AML-193 (cell line): ENCODE results near the gene CCDC90B.
"Not testable (repeated sequence)": the region's sequence is repeated elsewhere in the genome, so short reads cannot be mapped to it uniquely, and the experiment has no call there.

Source experiments
- DNase-seq, 2 experiments: peaks; one replicate each; lab custom pipeline; 2025; lab: John Stamatoyannopoulos, UW

The CCDC90B gene

GRCh38 chr11:83287631-83288030, 1.5 kb upstream of the CCDC90B start:
- DNase-seq: no peak

- no peak for DNase-seq
Measured at GRCh38 chr11:83285151-83285770, 906 bp downstream of the CCDC90B start.

GRCh38 chr11:83284501-83285150, 1.5 kb downstream of the CCDC90B start:
- no peak for DNase-seq

GRCh38 chr11:83282084-83282716, 4.0 kb downstream of the CCDC90B start:
- DNase-seq: no peak

- no peak for DNase-seq
Measured at GRCh38 chr11:83280256-83280655, 5.9 kb downstream of the CCDC90B start.

GRCh38 chr11:83278351-83278750, 7.8 kb downstream of the CCDC90B start:
- no peak for DNase-seq

- DNase-seq: no peak
Measured at GRCh38 chr11:83275888-83276641, 10.1 kb downstream of the CCDC90B start.

- no peak for DNase-seq
Measured at GRCh38 chr11:83272627-83273026, 13.5 kb downstream of the CCDC90B start.

GRCh38 chr11:83271734-83272133, 14.4 kb downstream of the CCDC90B start:
- DNase-seq: not testable (repeated sequence)

GRCh38 chr11:83269080-83269479, 17.1 kb downstream of the CCDC90B start:
- DNase-seq: not testable (repeated sequence)

- DNase-seq: no peak
Measured at GRCh38 chr11:83265331-83265730, 20.8 kb downstream of the CCDC90B start.

- no peak for DNase-seq
Measured at GRCh38 chr11:83259559-83259958, 26.6 kb downstream of the CCDC90B start.

- no peak for DNase-seq
Measured at GRCh38 chr11:83257761-83258168, 28.4 kb downstream of the CCDC90B start.

GRCh38 chr11:83256602-83257340, 29.4 kb downstream of the CCDC90B start:
- no peak for DNase-seq

GRCh38 chr11:83255366-83255765, 30.8 kb downstream of the CCDC90B start:
- no peak for DNase-seq

GRCh38 chr11:83252941-83253340, 33.2 kb downstream of the CCDC90B start:
- DNase-seq: no peak

GRCh38 chr11:83252266-83252665, 33.9 kb downstream of the CCDC90B start:
- no peak for DNase-seq

- peak; percentile 39 to 45 for DNase-seq
Measured at GRCh38 chr11:83249972-83250593, 36.1 kb downstream of the CCDC90B start.

GRCh38 chr11:83249445-83249844, 36.7 kb downstream of the CCDC90B start:
- DNase-seq: no peak

GRCh38 chr11:83241291-83241946, 44.7 kb downstream of the CCDC90B start:
- DNase-seq: peak; percentile 47 to 61

- no peak for DNase-seq
Measured at GRCh38 chr11:83238111-83238510, 48.1 kb downstream of the CCDC90B start.
